ENCODE data around the gene HERC2.

DNA sequence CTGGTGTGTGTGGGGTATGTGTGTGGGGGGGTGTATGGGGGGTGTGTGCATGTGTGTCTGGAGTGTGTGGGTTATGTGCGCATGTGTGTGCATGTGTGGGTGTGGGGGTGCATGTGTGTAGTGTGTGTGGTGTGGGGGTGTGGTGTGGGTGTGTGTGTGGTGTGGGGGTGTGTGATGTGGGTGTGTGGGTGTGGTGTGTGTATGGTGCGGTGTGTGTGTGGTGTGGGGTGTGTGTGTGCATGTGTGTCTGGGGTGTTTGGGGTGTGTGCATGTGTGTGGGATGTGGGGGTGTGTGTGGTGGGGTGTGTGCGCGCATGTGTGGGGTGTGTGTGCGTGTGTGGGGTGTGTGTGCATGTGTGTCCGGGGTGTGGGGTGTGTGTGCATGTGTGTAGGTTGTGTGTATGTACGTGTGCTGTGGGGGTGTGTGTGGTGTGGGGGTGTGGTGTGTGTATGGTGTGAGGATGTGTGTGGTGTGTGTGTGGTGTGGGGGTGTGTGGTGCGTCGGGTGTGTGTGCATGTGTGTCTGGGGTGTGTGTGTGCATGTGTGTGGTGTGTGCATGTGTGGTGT is 216.7 kb downstream of the HERC2 start:
- TF ChIP-seq SP1 (IDR thresholded peaks at IDR 0.05): no peak
- TF ChIP-seq, protein P1, sequence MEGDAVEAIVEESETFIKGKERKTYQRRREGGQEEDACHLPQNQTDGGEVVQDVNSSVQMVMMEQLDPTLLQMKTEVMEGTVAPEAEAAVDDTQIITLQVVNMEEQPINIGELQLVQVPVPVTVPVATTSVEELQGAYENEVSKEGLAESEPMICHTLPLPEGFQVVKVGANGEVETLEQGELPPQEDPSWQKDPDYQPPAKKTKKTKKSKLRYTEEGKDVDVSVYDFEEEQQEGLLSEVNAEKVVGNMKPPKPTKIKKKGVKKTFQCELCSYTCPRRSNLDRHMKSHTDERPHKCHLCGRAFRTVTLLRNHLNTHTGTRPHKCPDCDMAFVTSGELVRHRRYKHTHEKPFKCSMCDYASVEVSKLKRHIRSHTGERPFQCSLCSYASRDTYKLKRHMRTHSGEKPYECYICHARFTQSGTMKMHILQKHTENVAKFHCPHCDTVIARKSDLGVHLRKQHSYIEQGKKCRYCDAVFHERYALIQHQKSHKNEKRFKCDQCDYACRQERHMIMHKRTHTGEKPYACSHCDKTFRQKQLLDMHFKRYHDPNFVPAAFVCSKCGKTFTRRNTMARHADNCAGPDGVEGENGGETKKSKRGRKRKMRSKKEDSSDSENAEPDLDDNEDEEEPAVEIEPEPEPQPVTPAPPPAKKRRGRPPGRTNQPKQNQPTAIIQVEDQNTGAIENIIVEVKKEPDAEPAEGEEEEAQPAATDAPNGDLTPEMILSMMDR (IDR thresholded peaks at IDR 0.05; ENCODE audit: low read depth, low read length, missing input control): no peak
- TF ChIP-seq YY1 (IDR thresholded peaks at IDR 0.05): no peak
- no peak for TF ChIP-seq GABPA (IDR thresholded peaks at IDR 0.05 in 1 of 2, conservative IDR thresholded peaks at IDR 0.05 in 1 of 2)
- TF ChIP-seq JUND (IDR thresholded peaks at IDR 0.05): no peak
- no peak for TF ChIP-seq RAD21 (IDR thresholded peaks at IDR 0.05)
- TF ChIP-seq, protein P2, sequence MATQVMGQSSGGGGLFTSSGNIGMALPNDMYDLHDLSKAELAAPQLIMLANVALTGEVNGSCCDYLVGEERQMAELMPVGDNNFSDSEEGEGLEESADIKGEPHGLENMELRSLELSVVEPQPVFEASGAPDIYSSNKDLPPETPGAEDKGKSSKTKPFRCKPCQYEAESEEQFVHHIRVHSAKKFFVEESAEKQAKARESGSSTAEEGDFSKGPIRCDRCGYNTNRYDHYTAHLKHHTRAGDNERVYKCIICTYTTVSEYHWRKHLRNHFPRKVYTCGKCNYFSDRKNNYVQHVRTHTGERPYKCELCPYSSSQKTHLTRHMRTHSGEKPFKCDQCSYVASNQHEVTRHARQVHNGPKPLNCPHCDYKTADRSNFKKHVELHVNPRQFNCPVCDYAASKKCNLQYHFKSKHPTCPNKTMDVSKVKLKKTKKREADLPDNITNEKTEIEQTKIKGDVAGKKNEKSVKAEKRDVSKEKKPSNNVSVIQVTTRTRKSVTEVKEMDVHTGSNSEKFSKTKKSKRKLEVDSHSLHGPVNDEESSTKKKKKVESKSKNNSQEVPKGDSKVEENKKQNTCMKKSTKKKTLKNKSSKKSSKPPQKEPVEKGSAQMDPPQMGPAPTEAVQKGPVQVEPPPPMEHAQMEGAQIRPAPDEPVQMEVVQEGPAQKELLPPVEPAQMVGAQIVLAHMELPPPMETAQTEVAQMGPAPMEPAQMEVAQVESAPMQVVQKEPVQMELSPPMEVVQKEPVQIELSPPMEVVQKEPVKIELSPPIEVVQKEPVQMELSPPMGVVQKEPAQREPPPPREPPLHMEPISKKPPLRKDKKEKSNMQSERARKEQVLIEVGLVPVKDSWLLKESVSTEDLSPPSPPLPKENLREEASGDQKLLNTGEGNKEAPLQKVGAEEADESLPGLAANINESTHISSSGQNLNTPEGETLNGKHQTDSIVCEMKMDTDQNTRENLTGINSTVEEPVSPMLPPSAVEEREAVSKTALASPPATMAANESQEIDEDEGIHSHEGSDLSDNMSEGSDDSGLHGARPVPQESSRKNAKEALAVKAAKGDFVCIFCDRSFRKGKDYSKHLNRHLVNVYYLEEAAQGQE (IDR thresholded peaks at IDR 0.05): no peak
- no peak for TF ChIP-seq TAF1 (conservative IDR thresholded peaks at IDR 0.05)
- no peak for TF ChIP-seq FOXA1 (IDR thresholded peaks at IDR 0.05)
- TF ChIP-seq, protein P3, sequence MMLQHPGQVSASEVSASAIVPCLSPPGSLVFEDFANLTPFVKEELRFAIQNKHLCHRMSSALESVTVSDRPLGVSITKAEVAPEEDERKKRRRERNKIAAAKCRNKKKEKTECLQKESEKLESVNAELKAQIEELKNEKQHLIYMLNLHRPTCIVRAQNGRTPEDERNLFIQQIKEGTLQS (IDR thresholded peaks at IDR 0.05): no peak
